DND-41 (cell line): Measurements from ENCODE around the gene ACAD10.

Experiments used
- EZH2 ChIP-seq: IDR thresholded peaks from 3 replicates; pipeline ENCODE4 v1.6.1; 2012; ENCODE audit warnings: borderline replicate concordance, low read depth, mild to moderate bottlenecking, moderate library complexity, low read length, inconsistent platforms; ENCODE audit not compliant: severe bottlenecking
- TF ChIP-seq, protein P1 (sequence below): IDR thresholded peaks from 2 replicates; pipeline ENCODE4 v1.5.1; 2012; ENCODE audit warnings: borderline replicate concordance, low read length, moderate library complexity, mild to moderate bottlenecking; ENCODE audit not compliant: poor library complexity, severe bottlenecking; ENCODE audit errors: extremely low read depth

DNA sequence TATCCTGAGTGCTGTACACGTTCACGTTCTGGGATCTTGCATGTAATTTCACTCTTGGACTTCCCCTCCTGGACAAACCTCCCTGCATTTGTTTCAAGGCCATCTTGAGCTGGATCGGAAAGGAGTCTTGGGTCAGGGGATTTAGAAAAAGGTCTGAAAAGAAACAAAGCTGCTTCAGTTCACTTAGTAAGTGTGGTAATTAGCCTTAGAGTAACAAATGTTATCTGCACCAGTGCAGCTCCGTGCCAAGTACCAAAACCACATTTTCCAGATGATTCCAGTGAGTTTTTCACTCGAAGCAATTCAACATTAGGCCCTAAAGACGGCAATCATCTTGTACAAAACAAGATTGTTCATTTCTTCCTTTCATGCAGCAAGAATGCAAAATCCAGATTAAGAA is 47.3 kb upstream of the ACAD10 start:
- TF ChIP-seq, protein P1, sequence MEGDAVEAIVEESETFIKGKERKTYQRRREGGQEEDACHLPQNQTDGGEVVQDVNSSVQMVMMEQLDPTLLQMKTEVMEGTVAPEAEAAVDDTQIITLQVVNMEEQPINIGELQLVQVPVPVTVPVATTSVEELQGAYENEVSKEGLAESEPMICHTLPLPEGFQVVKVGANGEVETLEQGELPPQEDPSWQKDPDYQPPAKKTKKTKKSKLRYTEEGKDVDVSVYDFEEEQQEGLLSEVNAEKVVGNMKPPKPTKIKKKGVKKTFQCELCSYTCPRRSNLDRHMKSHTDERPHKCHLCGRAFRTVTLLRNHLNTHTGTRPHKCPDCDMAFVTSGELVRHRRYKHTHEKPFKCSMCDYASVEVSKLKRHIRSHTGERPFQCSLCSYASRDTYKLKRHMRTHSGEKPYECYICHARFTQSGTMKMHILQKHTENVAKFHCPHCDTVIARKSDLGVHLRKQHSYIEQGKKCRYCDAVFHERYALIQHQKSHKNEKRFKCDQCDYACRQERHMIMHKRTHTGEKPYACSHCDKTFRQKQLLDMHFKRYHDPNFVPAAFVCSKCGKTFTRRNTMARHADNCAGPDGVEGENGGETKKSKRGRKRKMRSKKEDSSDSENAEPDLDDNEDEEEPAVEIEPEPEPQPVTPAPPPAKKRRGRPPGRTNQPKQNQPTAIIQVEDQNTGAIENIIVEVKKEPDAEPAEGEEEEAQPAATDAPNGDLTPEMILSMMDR, result no peak
- TF ChIP-seq EZH2, result no peak
